HCT116 (cell line): ENCODE results near the gene PPP1R16B. TPM values are rescaled to one million over a fixed set of nuclear protein-coding genes. Genes with fewer than 3 reads are reported as not detected.

Experiments used
- ATAC-seq: fragments of 200-7000 bp; cut with Tn5 transposase; 2 replicates; pipeline ENCODE4 v1.9.1; 2020; ENCODE audit warnings: mild to moderate bottlenecking, moderate library complexity
- BruUV-seq: library from RNA; stranded (reverse); fragments of 400-500 nt; replicated peaks from 2 replicates; lab custom pipeline; 2021; lab: Mats Ljungman, UMichigan
- CTCF ChIA-PET: fragments of 300-600 bp; sonication (Branson Sonifier 250); formaldehyde crosslinking; loops from one replicate; lab custom pipeline; 2021; ENCODE audit warnings: antibody characterized with exemption; lab: Charles Lee
- POLR2A ChIA-PET: fragments of 300-600, 350-600 bp; sonication (Branson Sonifier 250); formaldehyde crosslinking; loops from one replicate; lab custom pipeline; 2021; ENCODE audit warnings: antibody characterized with exemption; lab: Charles Lee
- RAD21 ChIA-PET, 2 experiments: fragments of 300-600 bp; sonication (Branson Sonifier 250); formaldehyde crosslinking; loops; one replicate each; lab custom pipeline; 2023; ENCODE audit warnings: low total read pairs in 2 of 2; ENCODE audit not compliant: uncharacterized antibody in 2 of 2, unreplicated experiment in 2 of 2, low non-redundant PET in 1 of 2; lab: Charles Lee
- DNase-seq: peaks from one replicate; pipeline ENCODE4 v3.0.0-alpha.2; 2010; ENCODE audit warnings: low read depth, low spot score
- H2AFZ ChIP-seq: fragments of 200-600 bp; shearing (Covaris generic), sonication (generic); 2 replicates; pipeline ENCODE4 v1.6.1; 2017; ENCODE audit warnings: low read depth, mixed run types, mixed read lengths, antibody characterized with exemption, low read length; ENCODE audit not compliant: poor library complexity, severe bottlenecking
- H3K27ac ChIP-seq: 2 replicates; pipeline ENCODE4 v1.5.1; 2012; ENCODE audit warnings: low read depth, low read length
- H3K27me3 ChIP-seq: fragments of 200-600 bp; sonication (generic); 2 replicates; pipeline ENCODE4 v1.6.1; 2016; ENCODE audit warnings: mixed run types, low read length, mixed read lengths; ENCODE audit not compliant: insufficient read depth
- H3K36me3 ChIP-seq, 2 experiments: fragments of 200-500 bp in 1 of 2; fragments of 200-600 bp in 1 of 2; sonication (Bioruptor generic) in 1 of 2; sonication (generic) in 1 of 2; 2 replicates each; pipeline versions ENCODE4 v1.5.1 to v1.6.1; 2014 to 2016; ENCODE audit warnings: low read length in 2 of 2, inconsistent platforms in 1 of 2, mixed read lengths in 1 of 2, mixed run types in 1 of 2; ENCODE audit not compliant: insufficient read depth in 2 of 2, control insufficient read depth in 1 of 2
- H3K4me1 ChIP-seq, 2 experiments: fragments of 200-600 bp in 1 of 2; sonication (generic) in 1 of 2; 2 replicates each; pipeline versions ENCODE4 v1.5.1 to v1.6.1; 2012 to 2017; ENCODE audit warnings: low read length in 2 of 2, inconsistent platforms in 1 of 2, mild to moderate bottlenecking in 1 of 2, mixed read lengths in 1 of 2, mixed run types in 1 of 2, moderate library complexity in 1 of 2; ENCODE audit not compliant: insufficient read depth in 2 of 2, control insufficient read depth in 1 of 2
- H3K4me2 ChIP-seq: fragments of 200-600 bp; sonication (generic); 2 replicates; pipeline ENCODE4 v1.6.1; 2017; ENCODE audit warnings: mixed run types, low read length, mixed read lengths
- H3K4me3 ChIP-seq, 2 experiments: fragments of 200-600 bp in 1 of 2; sonication (generic) in 1 of 2; replicated peaks in 1 of 2; 2 replicates each; pipeline ENCODE4 v1.5.1; 2011 to 2016; ENCODE audit warnings: low read length in 2 of 2, control low read depth in 1 of 2, low read depth in 1 of 2, mild to moderate bottlenecking in 1 of 2, mixed read lengths in 1 of 2, mixed run types in 1 of 2
- H3K79me2 ChIP-seq: fragments of 200-600 bp; sonication (generic); 2 replicates; pipeline ENCODE4 v1.6.1; 2017; ENCODE audit warnings: mild to moderate bottlenecking, mixed run types, low read length, moderate library complexity, mixed read lengths; ENCODE audit not compliant: insufficient read depth
- H3K9ac ChIP-seq: fragments of 200-600 bp; sonication (generic); 2 replicates; pipeline ENCODE4 v1.6.1; 2016; ENCODE audit warnings: low read length, mixed read lengths
- H3K9me2 ChIP-seq: fragments of 200-600 bp; sonication (generic), shearing (Covaris generic); 2 replicates; pipeline ENCODE4 v1.6.1; 2017; ENCODE audit warnings: mixed run types, mild to moderate bottlenecking, moderate library complexity; ENCODE audit not compliant: insufficient read depth
- H3K9me3 ChIP-seq, 2 experiments: fragments of 200-500 bp in 1 of 2; fragments of 200-600 bp in 1 of 2; sonication (Bioruptor generic) in 1 of 2; sonication (generic) in 1 of 2; 2 replicates each; pipeline ENCODE4 v1.6.1; 2014 to 2017; ENCODE audit warnings: low read length in 2 of 2, mixed read lengths in 2 of 2, inconsistent platforms in 1 of 2, low read depth in 1 of 2, mild to moderate bottlenecking in 1 of 2, mixed run types in 1 of 2, moderate library complexity in 1 of 2; ENCODE audit not compliant: control insufficient read depth in 1 of 2, insufficient read depth in 1 of 2
- H4K20me1 ChIP-seq: fragments of 200-600 bp; sonication (generic), shearing (Covaris generic); 2 replicates; pipeline ENCODE4 v1.6.1; 2017; ENCODE audit warnings: mixed run types, mild to moderate bottlenecking, moderate library complexity; ENCODE audit not compliant: insufficient read depth
- ATF3 ChIP-seq: IDR thresholded peaks from 2 replicates; pipeline ENCODE4 v1.6.1; 2012
- CBX3 ChIP-seq: IDR thresholded peaks from 2 replicates; pipeline ENCODE4 v1.6.1; 2012; ENCODE audit warnings: low read depth
- CEBPB ChIP-seq: IDR thresholded peaks from 2 replicates; pipeline ENCODE4 v1.6.1; 2012; ENCODE audit warnings: low read depth
- EGR1 ChIP-seq: IDR thresholded peaks from 2 replicates; pipeline ENCODE4 v1.6.1; 2012; ENCODE audit warnings: low read depth
- ELF1 ChIP-seq: IDR thresholded peaks from 2 replicates; pipeline ENCODE4 v1.6.1; 2012; ENCODE audit warnings: low read depth, borderline replicate concordance
- EZH2 ChIP-seq: fragments of 200-600 bp; sonication (generic); IDR thresholded peaks from 2 replicates; pipeline ENCODE4 v1.6.1; 2017; ENCODE audit warnings: antibody characterized with exemption, mixed run types
- EZH2phosphoT487 ChIP-seq: fragments of 200-600 bp; IDR thresholded peaks from 2 replicates; pipeline ENCODE4 v1.6.1; 2018; ENCODE audit warnings: antibody characterized with exemption, borderline replicate concordance
- FOSL1 ChIP-seq: IDR thresholded peaks from 2 replicates; pipeline ENCODE4 v1.6.1; 2012; ENCODE audit warnings: low read depth
- JUND ChIP-seq: IDR thresholded peaks from 2 replicates; pipeline ENCODE4 v1.6.1; 2012
- MAX ChIP-seq: IDR thresholded peaks from 2 replicates; pipeline ENCODE4 v1.6.1; 2012
- POLR2A ChIP-seq: IDR thresholded peaks from 2 replicates; pipeline ENCODE4 v1.7.0; 2011; ENCODE audit warnings: borderline replicate concordance; ENCODE audit not compliant: insufficient read depth, insufficient read length; ENCODE audit errors: extremely low read depth
- POLR2AphosphoS5 ChIP-seq: IDR thresholded peaks from 2 replicates; pipeline ENCODE4 v1.6.1; 2011; ENCODE audit warnings: mild to moderate bottlenecking, low read depth, low read length, moderate library complexity
- REST ChIP-seq: IDR thresholded peaks from 2 replicates; pipeline ENCODE4 v1.6.1; 2012; ENCODE audit warnings: low read depth
- SIN3A ChIP-seq: IDR thresholded peaks from 2 replicates; pipeline ENCODE4 v1.6.1; 2012; ENCODE audit warnings: low read depth
- SP1 ChIP-seq: IDR thresholded peaks from 2 replicates; pipeline ENCODE4 v1.6.1; 2012; ENCODE audit warnings: low read depth
- SRF ChIP-seq: IDR thresholded peaks from 2 replicates; pipeline ENCODE4 v1.6.1; 2012; ENCODE audit warnings: low read depth
- TCF7L2 ChIP-seq: IDR thresholded peaks from 2 replicates; pipeline ENCODE4 v1.7.0; 2011; ENCODE audit warnings: borderline replicate concordance, inconsistent platforms; ENCODE audit not compliant: insufficient read depth, insufficient read length; ENCODE audit errors: extremely low read depth
- YY1 ChIP-seq: IDR thresholded peaks from 2 replicates; pipeline ENCODE4 v1.6.1; 2011; ENCODE audit warnings: low read length, low read depth, moderate library complexity, mild to moderate bottlenecking; ENCODE audit not compliant: insufficient replicate concordance; ENCODE audit errors: extremely low read depth
- ZFX ChIP-seq: fragments of 450-650 bp; IDR thresholded peaks from 2 replicates; pipeline ENCODE4 v1.6.1; 2017
- ZNF274 ChIP-seq: fragments of 200-500 bp; sonication (Bioruptor generic); IDR thresholded peaks from 2 replicates; pipeline ENCODE4 v1.6.1; 2014; ENCODE audit warnings: mild to moderate bottlenecking, low read depth, low read length, inconsistent platforms
- intact Hi-C: fragments of 100-400 bp; cut with micrococcal nuclease; formaldehyde crosslinking; loops from 2 replicates; pipeline ENCODE4 v1.10.0; 2022
- total RNA-seq: library from RNA; stranded (reverse); gene quantifications from one replicate; pipeline ENCODE4 v1.2.1, GENCODE V29; 2021; ENCODE audit not compliant: unreplicated experiment
- TF ChIP-seq, protein P1 (sequence below): IDR thresholded peaks from 2 replicates; pipeline ENCODE4 v1.6.1; 2011; ENCODE audit warnings: mild to moderate bottlenecking, low read length, moderate library complexity; ENCODE audit not compliant: insufficient replicate concordance; ENCODE audit errors: extremely low read depth

PPP1R16B gene
- total RNA-seq, 1 experiment from 2014 or later: 0.52 TPM

DNA sequence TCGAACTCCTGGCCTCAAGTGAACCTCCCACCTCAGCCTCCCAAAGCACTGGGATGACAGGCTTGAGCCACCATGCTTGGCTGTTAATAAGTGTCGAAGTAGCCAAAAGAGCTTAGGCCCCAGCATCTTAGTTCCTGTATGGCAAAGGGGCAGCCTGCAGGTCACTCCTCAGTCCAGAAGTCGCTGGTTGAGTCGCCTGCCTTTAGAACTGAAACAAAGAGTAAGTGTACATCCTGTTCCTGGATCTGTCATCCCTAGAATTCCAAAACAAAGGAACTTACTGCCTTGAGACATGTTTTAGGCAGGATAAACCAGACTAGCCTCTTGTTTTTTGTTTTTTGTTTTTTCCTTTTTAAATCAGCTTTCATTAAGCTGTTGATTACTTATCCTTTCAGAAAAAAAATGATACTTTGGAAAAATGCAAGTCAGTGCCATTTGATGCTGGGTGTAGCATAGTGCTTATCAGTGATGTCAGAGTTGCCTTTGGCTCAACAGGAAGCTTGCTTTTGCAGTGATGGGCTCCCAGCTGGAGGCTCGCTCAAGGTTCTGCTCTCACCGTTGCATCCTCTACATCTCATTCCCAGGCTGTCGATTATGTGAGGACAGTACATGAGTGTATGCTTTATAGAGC lies 48.2 kb upstream of the PPP1R16B start (continued):
- TF ChIP-seq TCF7L2 (no peak), JUND (no peak), ZNF274 (no peak), YY1 (no peak), ELF1 (no peak), EZH2 (no peak), SIN3A (no peak)
- TF ChIP-seq, protein P1, sequence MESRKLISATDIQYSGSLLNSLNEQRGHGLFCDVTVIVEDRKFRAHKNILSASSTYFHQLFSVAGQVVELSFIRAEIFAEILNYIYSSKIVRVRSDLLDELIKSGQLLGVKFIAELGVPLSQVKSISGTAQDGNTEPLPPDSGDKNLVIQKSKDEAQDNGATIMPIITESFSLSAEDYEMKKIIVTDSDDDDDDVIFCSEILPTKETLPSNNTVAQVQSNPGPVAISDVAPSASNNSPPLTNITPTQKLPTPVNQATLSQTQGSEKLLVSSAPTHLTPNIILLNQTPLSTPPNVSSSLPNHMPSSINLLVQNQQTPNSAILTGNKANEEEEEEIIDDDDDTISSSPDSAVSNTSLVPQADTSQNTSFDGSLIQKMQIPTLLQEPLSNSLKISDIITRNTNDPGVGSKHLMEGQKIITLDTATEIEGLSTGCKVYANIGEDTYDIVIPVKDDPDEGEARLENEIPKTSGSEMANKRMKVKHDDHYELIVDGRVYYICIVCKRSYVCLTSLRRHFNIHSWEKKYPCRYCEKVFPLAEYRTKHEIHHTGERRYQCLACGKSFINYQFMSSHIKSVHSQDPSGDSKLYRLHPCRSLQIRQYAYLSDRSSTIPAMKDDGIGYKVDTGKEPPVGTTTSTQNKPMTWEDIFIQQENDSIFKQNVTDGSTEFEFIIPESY: no peak

GRCh38 chr20:38759106-38759505 lies 46.4 kb upstream of the PPP1R16B start:
- H3K4me1 ChIP-seq: peaks cover 21 to 39% of the 10 kb centered on the region in 2 experiments
- no peaks in the 10 kb centered on the region for H3K9me3 ChIP-seq
- DNase-seq: no peak
- no peak for ATAC-seq
- H3K27me3 ChIP-seq: no peaks in the 10 kb centered on the region
- no TSS peak for BruUV-seq
- H2AFZ ChIP-seq: no peak overlapping the region
- peaks cover 33 to 53% of the 10 kb centered on the region in 2 experiments; a peak in 3 of 4 replicates for H3K36me3 ChIP-seq
- H3K27ac ChIP-seq: no peak overlapping the region
- no peak overlapping the region for H3K4me3 ChIP-seq
- H3K79me2 ChIP-seq: peaks cover 2% of the 10 kb centered on the region; the same call in 1 of the 2 replicates
- no peaks in the 10 kb centered on the region for H3K9me2 ChIP-seq
- intact Hi-C loops: no loop called here
- no peaks in the 10 kb centered on the region for H4K20me1 ChIP-seq
- RAD21 ChIA-PET: no interaction called here
- H3K4me2 ChIP-seq: no peak overlapping the region
- CTCF ChIA-PET: no interaction called here
- H3K9ac ChIP-seq: no peak overlapping the region
- POLR2A ChIA-PET: no interaction called here
- TF ChIP-seq CEBPB: no peak
- TF ChIP-seq REST: no peak
- TF ChIP-seq ATF3: no peak
- TF ChIP-seq SP1: no peak
- no peak for TF ChIP-seq TCF7L2
- no peak for TF ChIP-seq YY1
- TF ChIP-seq POLR2AphosphoS5: no peak
- no peak for TF ChIP-seq FOSL1
- no peak for TF ChIP-seq MAX
- no peak for TF ChIP-seq CBX3
- no peak for TF ChIP-seq EZH2
- TF ChIP-seq ZFX: no peak
- TF ChIP-seq SIN3A: no peak
- TF ChIP-seq EZH2phosphoT487: no peak
- TF ChIP-seq SRF: no peak
- TF ChIP-seq ELF1: no peak
- TF ChIP-seq EGR1: no peak
- TF ChIP-seq JUND: no peak
- no peak for TF ChIP-seq POLR2A
